Gastroesophageal sphincter (tissue), 4 donors: Measurements from ENCODE around the gene PDE1C. TPM values are rescaled to one million over a fixed set of nuclear protein-coding genes. Genes with fewer than 3 reads are reported as not detected.

Experiments used
- ATAC-seq: fragments of 150-250 bp; one replicate; pipeline ENCODE4 v1.9.1; 2016; ENCODE audit warnings: mild to moderate bottlenecking, moderate library complexity
- H3K27ac ChIP-seq, 4 donors: fragments of 200-600 bp; sonication (generic) in 3 of 4; 1 replicate in 3 of 4; 2 replicates in 1 of 4; pipeline ENCODE4 v1.5.1; 2016 to 2019
- H3K27me3 ChIP-seq: fragments of 200-600 bp; sonication (generic); one replicate; pipeline ENCODE4 v1.5.1; 2019
- H3K36me3 ChIP-seq, 2 donors: fragments of 200-600 bp; sonication (generic); one replicate each; pipeline ENCODE4 v1.5.1; 2019; ENCODE audit warnings: control low read depth in 1 of 2
- H3K4me1 ChIP-seq, 3 donors: fragments of 200-600 bp; sonication (generic); 1 replicate in 2 of 3; 2 replicates in 1 of 3; pipeline ENCODE4 v1.5.1; 2016 to 2019; ENCODE audit warnings: control low read depth in 2 of 3
- H3K4me3 ChIP-seq, 2 donors: fragments of 200-600 bp; sonication (generic); one replicate each; pipeline ENCODE4 v1.5.1; 2019; ENCODE audit warnings: mild to moderate bottlenecking in 1 of 2, moderate library complexity in 1 of 2
- H3K9me3 ChIP-seq, 3 donors: fragments of 200-600 bp; sonication (generic); one replicate each; pipeline ENCODE4 v1.5.1; 2017 to 2019; ENCODE audit warnings: control low read depth in 2 of 3
- CTCF ChIP-seq, 4 experiments: fragments of 200-600 bp in 2 of 4; fragments of 450-650 bp in 2 of 4; sonication (generic) in 1 of 4; IDR thresholded peaks; one replicate each; pipeline ENCODE4 v1.5.1; 2017 to 2019; ENCODE audit warnings: antibody characterized with exemption in 4 of 4, mild to moderate bottlenecking in 2 of 4, moderate library complexity in 2 of 4
- EP300 ChIP-seq: sonication (generic); formaldehyde crosslinking; IDR thresholded peaks from one replicate; pipeline ENCODE4 v1.6.1; 2017; ENCODE audit warnings: antibody characterized with exemption, mild to moderate bottlenecking
- POLR2A ChIP-seq, 2 donors: fragments of 450-650 bp; IDR thresholded peaks; one replicate each; pipeline ENCODE4 v1.6.1; 2017; ENCODE audit warnings: antibody characterized with exemption in 2 of 2, mild to moderate bottlenecking in 2 of 2, moderate library complexity in 1 of 2
- POLR2AphosphoS5 ChIP-seq: sonication (generic); formaldehyde crosslinking; IDR thresholded peaks from one replicate; pipeline ENCODE4 v1.6.1; 2017; ENCODE audit warnings: antibody characterized with exemption
- WGBS, 2 donors: methylation state at CpG; one replicate each; pipeline ENCODE4 v1.1.5; 2018; ENCODE audit warnings: low coverage in 1 of 2; 5-methylcytosine and 5-hydroxymethylcytosine counted together
- total RNA-seq, 4 donors: library from RNA; depleted of rRNA; stranded (reverse); fragments of >200 nt; gene quantifications; one replicate each; pipeline ENCODE4 v1.1.0, GENCODE V29; 2016

The PDE1C gene
- total RNA-seq, 4 donors from 2014 or later: 17.2 to 28.8 (median 21.7) TPM

- TF ChIP-seq POLR2AphosphoS5 (no peak), EP300 (no peak), CTCF (IDR thresholded peaks at IDR 0.05) (no peak), POLR2A (IDR thresholded peaks at IDR 0.05) (no peak)
- no peak for ATAC-seq
Measured at GRCh38 chr7:31857172-31857571, 213.0 kb downstream of the PDE1C start.

GRCh38 chr7:31856337-31856736 lies 213.9 kb downstream of the PDE1C start:
- TF ChIP-seq POLR2AphosphoS5: no peak
- TF ChIP-seq POLR2A (IDR thresholded peaks at IDR 0.05): no peak
- no peak for TF ChIP-seq EP300
- TF ChIP-seq CTCF (IDR thresholded peaks at IDR 0.05): no peak
- H3K27ac ChIP-seq: no peak overlapping the region
- WGBS, 2 donors: 49 to 52% methylated on average over 4 of the region's 4 CpGs

More at GRCh38 chr7:31857172-31857571, 213.0 kb downstream of the PDE1C start:
- no peak overlapping the region for H3K4me3 ChIP-seq
- H3K27ac ChIP-seq: no peak overlapping the region
- no peaks in the 10 kb centered on the region for H3K9me3 ChIP-seq
- no peaks in the 10 kb centered on the region for H3K27me3 ChIP-seq
- no peaks in the 10 kb centered on the region for H3K36me3 ChIP-seq
- H3K4me1 ChIP-seq: no peaks in the 10 kb centered on the region
- WGBS, 2 donors: 90 to 100% methylated on average over 2 of the region's 2 CpGs

GRCh38 chr7:31855530-31855929 lies 214.7 kb downstream of the PDE1C start:
- Histone ChIP-seq H3K36me3 (no peaks in the 10 kb centered on the region), H3K9me3 (no peaks in the 10 kb centered on the region), H3K4me1 (no peaks in the 10 kb centered on the region), H3K4me3 (no peak overlapping the region), H3K27me3 (no peaks in the 10 kb centered on the region), H3K27ac (no peak overlapping the region)
- ATAC-seq: no peak
- TF ChIP-seq POLR2A (IDR thresholded peaks at IDR 0.05) (no peak), EP300 (no peak), CTCF (IDR thresholded peaks at IDR 0.05) (no peak), POLR2AphosphoS5 (no peak)
- WGBS, 2 donors: 60 to 71% methylated on average over 1 of the region's 1 CpG

More at GRCh38 chr7:31856337-31856736, 213.9 kb downstream of the PDE1C start:
- Histone ChIP-seq H3K4me3 (no peak overlapping the region), H3K4me1 (no peaks in the 10 kb centered on the region), H3K9me3 (no peaks in the 10 kb centered on the region), H3K36me3 (no peaks in the 10 kb centered on the region), H3K27me3 (no peaks in the 10 kb centered on the region)
- ATAC-seq: no peak

- no peaks in the 10 kb centered on the region for H3K9me3 ChIP-seq
- H3K27me3 ChIP-seq: no peaks in the 10 kb centered on the region
- H3K4me3 ChIP-seq: no peak overlapping the region
- 64 to 69% methylated on average over 3 to 5 of the region's 5 CpGs for WGBS, 2 donors
- H3K4me1 ChIP-seq: no peaks in the 10 kb centered on the region
- TF ChIP-seq EP300 (no peak), CTCF (IDR thresholded peaks at IDR 0.05) (no peak), POLR2AphosphoS5 (no peak), POLR2A (IDR thresholded peaks at IDR 0.05) (no peak)
- H3K36me3 ChIP-seq: peaks cover 0 to 15% of the 10 kb centered on the region in 2 donors
- no peak overlapping the region for H3K27ac ChIP-seq
- ATAC-seq: no peak
Measured at GRCh38 chr7:31853380-31853779, 216.8 kb downstream of the PDE1C start.

- Histone ChIP-seq H3K4me1 (no peaks in the 10 kb centered on the region), H3K9me3 (no peaks in the 10 kb centered on the region), H3K27ac (no peak overlapping the region), H3K27me3 (no peaks in the 10 kb centered on the region), H3K36me3 (peaks cover 0 to 16% of the 10 kb centered on the region in 2 donors), H3K4me3 (no peak overlapping the region)
- TF ChIP-seq POLR2A (IDR thresholded peaks at IDR 0.05): no peak
- TF ChIP-seq CTCF (IDR thresholded peaks at IDR 0.05): no peak
- no peak for TF ChIP-seq EP300
- TF ChIP-seq POLR2AphosphoS5: no peak
- WGBS, 2 donors: 77 to 86% methylated on average over 1 to 2 of the region's 2 CpGs
- ATAC-seq: no peak
Measured at GRCh38 chr7:31852462-31852861, 217.7 kb downstream of the PDE1C start.
